Activated CD4-positive, alpha-beta T cell treated with anti-CD3 and anti-CD28 coated beads, Interleukin-2, amount 10 ng/mL, durations not matched to agents 24 days and 14 days (primary cell): Measurements from ENCODE around the gene ATXN7. TPM values are rescaled to one million over a fixed set of nuclear protein-coding genes. Genes with fewer than 3 reads are reported as not detected.

Experiments used
- DNase-seq: peaks from one replicate; pipeline ENCODE4 v3.0.0; 2022
- H3K27ac Mint-ChIP-seq: one replicate; pipeline ENCODE4 v1.8.0; 2022; ENCODE audit warnings: mild to moderate bottlenecking, mixed read lengths
- H3K27me3 Mint-ChIP-seq: one replicate; pipeline ENCODE4 v1.8.0; 2022; ENCODE audit warnings: mixed read lengths
- H3K36me3 Mint-ChIP-seq: one replicate; pipeline ENCODE4 v1.8.0; 2022; ENCODE audit warnings: low read depth, mild to moderate bottlenecking, mixed read lengths
- H3K4me1 Mint-ChIP-seq: one replicate; pipeline ENCODE4 v1.8.0; 2021; ENCODE audit warnings: mixed read lengths
- H3K4me3 Mint-ChIP-seq: one replicate; pipeline ENCODE4 v1.8.0; 2022; ENCODE audit warnings: mild to moderate bottlenecking, moderate library complexity, mixed read lengths
- H3K9me3 Mint-ChIP-seq: one replicate; pipeline ENCODE4 v1.8.0; 2021; ENCODE audit warnings: mixed read lengths
- intact Hi-C: fragments of 100-400 bp; cut with micrococcal nuclease; formaldehyde crosslinking; loops from one replicate; pipeline ENCODE4 v1.15.1; 2023
- total RNA-seq: library from RNA; stranded (reverse); gene quantifications from 2 replicates; pipeline ENCODE4 v1.2.3, GENCODE V29; 2022

ATXN7 gene
- total RNA-seq, 1 donor from 2014 or later = 37.8 TPM

- intact Hi-C loops = no loop called here
- Mint-ChIP-seq H3K27ac (no peak overlapping the region), H3K27me3 (no peaks in the 10 kb centered on the region), H3K4me3 (no peak overlapping the region), H3K4me1 (peaks cover 19% of the 10 kb centered on the region), H3K36me3 (peaks cover 16% of the 10 kb centered on the region), H3K9me3 (peaks cover 6% of the 10 kb centered on the region)
- no peak for DNase-seq
These were observed 42.3 kb downstream of the ATXN7 start for GRCh38 chr3:63905731-63906620.

- Mint-ChIP-seq H3K27ac (no peak overlapping the region), H3K9me3 (no peaks in the 10 kb centered on the region), H3K36me3 (peaks cover 12% of the 10 kb centered on the region), H3K27me3 (no peaks in the 10 kb centered on the region), H3K4me3 (no peak overlapping the region), H3K4me1 (peaks cover 23% of the 10 kb centered on the region)
- intact Hi-C loops = no loop called here
- DNase-seq = no peak
These were observed 44.5 kb downstream of the ATXN7 start for GRCh38 chr3:63908081-63908736.

- Mint-ChIP-seq H3K9me3 (no peaks in the 10 kb centered on the region), H3K36me3 (peaks cover 15% of the 10 kb centered on the region), H3K4me1 (peaks cover 29% of the 10 kb centered on the region), H3K27ac (no peak overlapping the region), H3K4me3 (no peak overlapping the region), H3K27me3 (no peaks in the 10 kb centered on the region)
- intact Hi-C loops = no loop called here
- DNase-seq = no peak
These were observed 45.1 kb downstream of the ATXN7 start for GRCh38 chr3:63908776-63909175.

GRCh38 chr3:63909431-63909830 is 45.8 kb downstream of the ATXN7 start:
- no peak for DNase-seq
- Mint-ChIP-seq H3K4me1 (peaks cover 33% of the 10 kb centered on the region), H3K27me3 (no peaks in the 10 kb centered on the region), H3K36me3 (peaks cover 20% of the 10 kb centered on the region), H3K9me3 (no peaks in the 10 kb centered on the region), H3K4me3 (no peak overlapping the region), H3K27ac (no peak overlapping the region)
- intact Hi-C loops = no loop called here

- DNase-seq = no peak
- H3K4me3 Mint-ChIP-seq = no peak overlapping the region
- H3K36me3 Mint-ChIP-seq = peaks cover 21% of the 10 kb centered on the region
- H3K27me3 Mint-ChIP-seq = no peaks in the 10 kb centered on the region
- no peak overlapping the region for H3K27ac Mint-ChIP-seq
- intact Hi-C loops = no loop called here
- peaks cover 34% of the 10 kb centered on the region for H3K4me1 Mint-ChIP-seq
- H3K9me3 Mint-ChIP-seq = no peaks in the 10 kb centered on the region
These were observed 46.3 kb downstream of the ATXN7 start for GRCh38 chr3:63910001-63910400.

GRCh38 chr3:63910891-63911290 is 47.2 kb downstream of the ATXN7 start:
- intact Hi-C loops = loop anchor here (1.0 kb wide), 3 partner anchors 11 to 56 kb away; no protein-coding TSS in a partner anchor
- DNase-seq = peak; percentile 73
- peaks cover 21% of the 10 kb centered on the region for H3K36me3 Mint-ChIP-seq
- peaks cover 34% of the 10 kb centered on the region for H3K4me1 Mint-ChIP-seq
- peak overlapping the region; percentile 94 for H3K27ac Mint-ChIP-seq
- peak overlapping the region; percentile 90 for H3K4me3 Mint-ChIP-seq
- no peaks in the 10 kb centered on the region for H3K27me3 Mint-ChIP-seq
- no peaks in the 10 kb centered on the region for H3K9me3 Mint-ChIP-seq

- intact Hi-C loops = loop anchor here (1.0 kb wide), 3 partner anchors 11 to 56 kb away; no protein-coding TSS in a partner anchor
- no peaks in the 10 kb centered on the region for H3K27me3 Mint-ChIP-seq
- peak overlapping the region; percentile 94 for H3K27ac Mint-ChIP-seq
- no peaks in the 10 kb centered on the region for H3K9me3 Mint-ChIP-seq
- peaks cover 37% of the 10 kb centered on the region for H3K4me1 Mint-ChIP-seq
- peak overlapping the region; percentile 90 for H3K4me3 Mint-ChIP-seq
- DNase-seq = no peak
- peaks cover 22% of the 10 kb centered on the region for H3K36me3 Mint-ChIP-seq
These were observed 47.8 kb downstream of the ATXN7 start for GRCh38 chr3:63911509-63911872.

GRCh38 chr3:63911873-63912767 is 48.5 kb downstream of the ATXN7 start, which contains the start of gene SCAANT1:
Gene SCAANT1, minus strand, starts transcription at chr3:63912383.
- Mint-ChIP-seq H3K27me3 (no peaks in the 10 kb centered on the region), H3K9me3 (no peaks in the 10 kb centered on the region), H3K27ac (peak within 1 kb of the TSS; percentile 94), H3K36me3 (peaks cover 28% of the 10 kb centered on the region), H3K4me1 (peaks cover 40% of the 10 kb centered on the region), H3K4me3 (peak within 1 kb of the TSS; percentile 92)
- intact Hi-C loops = loop anchor here (1.0 kb wide), 4 partner anchors 12 to 111 kb away; partner anchors contain the start of gene PSMD6
- peak; percentile 95 for DNase-seq

- no peaks in the 10 kb centered on the region for H3K27me3 Mint-ChIP-seq
- H3K4me3 Mint-ChIP-seq = peak overlapping the region; percentile 92
- DNase-seq = peak; percentile 82
- H3K4me1 Mint-ChIP-seq = peaks cover 47% of the 10 kb centered on the region
- H3K27ac Mint-ChIP-seq = peak overlapping the region; percentile 93
- intact Hi-C loops = loop anchor here (1.0 kb wide), 1 partner anchor 110 kb away; the partner anchor contains the start of gene PSMD6
- peaks cover 37% of the 10 kb centered on the region for H3K36me3 Mint-ChIP-seq
- H3K9me3 Mint-ChIP-seq = no peaks in the 10 kb centered on the region
These were observed 49.3 kb downstream of the ATXN7 start for GRCh38 chr3:63912768-63913588.

- Mint-ChIP-seq H3K27me3 (no peaks in the 10 kb centered on the region), H3K36me3 (peaks cover 50% of the 10 kb centered on the region), H3K27ac (no peak overlapping the region), H3K4me1 (peaks cover 48% of the 10 kb centered on the region), H3K4me3 (peak overlapping the region; percentile 92), H3K9me3 (no peaks in the 10 kb centered on the region)
- DNase-seq = no peak
- intact Hi-C loops = no loop called here
These were observed 50.6 kb downstream of the ATXN7 start for GRCh38 chr3:63914312-63914711.

- no peak overlapping the region for H3K4me3 Mint-ChIP-seq
- H3K9me3 Mint-ChIP-seq = no peaks in the 10 kb centered on the region
- no peaks in the 10 kb centered on the region for H3K27me3 Mint-ChIP-seq
- H3K4me1 Mint-ChIP-seq = peaks cover 42% of the 10 kb centered on the region
- DNase-seq = no peak
- intact Hi-C loops = no loop called here
- peak overlapping the region; percentile 16 for H3K27ac Mint-ChIP-seq
- peaks cover 63% of the 10 kb centered on the region for H3K36me3 Mint-ChIP-seq
These were observed 54.7 kb downstream of the ATXN7 start for GRCh38 chr3:63918321-63918720.

- H3K27ac Mint-ChIP-seq = no peak overlapping the region
- no peak for DNase-seq
- H3K36me3 Mint-ChIP-seq = peaks cover 65% of the 10 kb centered on the region
- H3K9me3 Mint-ChIP-seq = no peaks in the 10 kb centered on the region
- H3K4me3 Mint-ChIP-seq = no peak overlapping the region
- intact Hi-C loops = no loop called here
- H3K4me1 Mint-ChIP-seq = peaks cover 37% of the 10 kb centered on the region
- H3K27me3 Mint-ChIP-seq = no peaks in the 10 kb centered on the region
These were observed 56.3 kb downstream of the ATXN7 start for GRCh38 chr3:63920001-63920400.
